CD4-positive, alpha-beta T cell treated with Interleukin-10 for 1 hour (primary cell): ENCODE results near the gene DNAJC27.
"Not testable (repeated sequence)": the region's sequence is repeated elsewhere in the genome, so short reads cannot be mapped to it uniquely, and the experiment has no call there.

ENCODE experiments used
- DNase-seq: peaks from one replicate; pipeline ENCODE4 v3.0.0-alpha.2; 2020

Gene DNAJC27

GRCh38 chr2:24971536-24972314 is at the start of gene DNAJC27:
Gene DNAJC27, minus strand, starts transcription at chr2:24971955. Its CDS starts 51 bp downstream, at chr2:24971904.
- peak; percentile 99 for DNase-seq

GRCh38 chr2:25018681-25019080 is 46.9 kb upstream of the DNAJC27 start:
- no peak for DNase-seq

GRCh38 chr2:25014631-25015030 is 42.9 kb upstream of the DNAJC27 start:
- DNase-seq, result no peak

GRCh38 chr2:25011342-25011741 is 39.6 kb upstream of the DNAJC27 start:
- DNase-seq, result not testable (repeated sequence)

DNA sequence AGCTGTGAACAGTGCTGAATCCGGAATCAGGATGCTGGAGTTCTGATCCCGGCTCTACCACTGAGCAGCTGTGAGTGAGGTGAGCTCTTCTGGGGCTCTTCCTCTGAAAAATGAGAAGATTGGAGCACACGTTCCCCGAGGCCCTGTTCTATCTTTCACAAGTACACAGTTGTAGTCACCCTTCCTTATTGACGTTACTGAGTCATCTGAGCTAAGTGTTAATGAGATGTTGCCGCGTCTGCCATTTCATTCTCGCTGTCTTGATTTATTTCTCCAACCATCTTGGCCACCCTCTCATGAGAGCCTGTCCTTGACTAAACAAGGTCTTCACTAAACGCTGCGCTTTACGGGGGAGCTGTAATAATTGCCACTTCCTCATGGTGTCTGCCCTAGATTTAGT is 38.2 kb upstream of the DNAJC27 start:
- DNase-seq, result no peak

DNA sequence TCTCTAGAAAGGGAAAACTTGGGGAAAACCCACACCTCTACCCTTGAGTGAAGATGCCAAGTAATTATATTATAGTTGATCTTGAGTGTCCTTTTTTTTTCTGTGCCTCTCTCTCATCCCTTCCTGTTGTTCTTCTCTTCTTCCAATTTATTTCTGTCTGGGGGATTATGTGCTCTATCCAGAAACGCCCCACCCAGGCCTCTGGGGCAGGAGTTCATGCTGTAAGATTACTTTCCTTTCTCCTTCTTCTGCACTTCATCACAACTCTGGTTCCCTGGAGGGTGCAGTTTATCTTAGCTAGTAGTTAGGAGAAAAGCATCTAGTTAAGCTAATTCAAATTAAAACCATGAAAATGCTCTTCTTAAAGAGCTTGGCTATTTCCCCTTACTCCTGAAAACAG is 30.3 kb upstream of the DNAJC27 start:
- no peak for DNase-seq

DNA sequence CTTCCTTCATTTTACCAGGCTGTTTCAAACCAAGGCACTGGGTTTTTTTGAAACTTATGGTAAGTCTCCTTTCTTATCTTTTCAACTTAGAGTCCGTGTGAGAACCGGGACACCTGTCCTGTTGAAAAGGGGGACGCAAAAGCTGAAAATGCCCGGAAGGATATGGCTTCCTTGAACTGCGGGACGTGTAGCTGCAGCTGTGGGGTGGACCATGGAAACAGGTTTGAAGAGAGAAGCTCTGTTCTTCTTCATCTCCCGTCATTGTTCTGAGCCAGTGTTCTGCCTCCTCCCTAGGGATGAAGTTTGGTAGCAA is 29.5 kb upstream of the DNAJC27 start:
- no peak for DNase-seq

GRCh38 chr2:25000503-25001324 is 29.0 kb upstream of the DNAJC27 start:
- DNase-seq, result no peak

DNA sequence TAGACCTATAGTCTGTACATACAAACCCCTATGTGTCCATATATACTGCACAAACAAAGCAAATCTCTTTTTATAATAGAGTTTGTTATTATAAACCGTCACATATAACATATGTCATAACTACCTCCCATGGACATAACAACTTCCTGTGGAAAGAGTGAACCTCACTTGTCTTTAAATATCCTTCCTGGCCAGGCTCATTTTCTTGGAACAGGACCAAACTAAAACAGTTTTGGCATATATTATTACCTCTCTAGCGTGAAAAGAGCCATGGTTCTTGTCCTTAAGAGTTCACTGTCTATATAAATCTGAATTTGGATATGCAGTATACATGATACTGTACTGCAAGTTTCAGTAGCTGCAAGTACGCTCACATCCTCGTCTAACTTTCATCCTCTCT is 28.3 kb upstream of the DNAJC27 start:
- no peak for DNase-seq

GRCh38 chr2:24999097-24999496 is 27.3 kb upstream of the DNAJC27 start:
- DNase-seq, result not testable (repeated sequence)

GRCh38 chr2:24994146-24994724 is 22.5 kb upstream of the DNAJC27 start:
- DNase-seq, result no peak

- DNase-seq, result no peak
Measured at GRCh38 chr2:24993406-24994145, 21.8 kb upstream of the DNAJC27 start.

- DNase-seq, result no peak
Measured at GRCh38 chr2:24986372-24986771, 14.6 kb upstream of the DNAJC27 start.

GRCh38 chr2:24985511-24985910 is 13.8 kb upstream of the DNAJC27 start:
- DNase-seq, result no peak

DNA sequence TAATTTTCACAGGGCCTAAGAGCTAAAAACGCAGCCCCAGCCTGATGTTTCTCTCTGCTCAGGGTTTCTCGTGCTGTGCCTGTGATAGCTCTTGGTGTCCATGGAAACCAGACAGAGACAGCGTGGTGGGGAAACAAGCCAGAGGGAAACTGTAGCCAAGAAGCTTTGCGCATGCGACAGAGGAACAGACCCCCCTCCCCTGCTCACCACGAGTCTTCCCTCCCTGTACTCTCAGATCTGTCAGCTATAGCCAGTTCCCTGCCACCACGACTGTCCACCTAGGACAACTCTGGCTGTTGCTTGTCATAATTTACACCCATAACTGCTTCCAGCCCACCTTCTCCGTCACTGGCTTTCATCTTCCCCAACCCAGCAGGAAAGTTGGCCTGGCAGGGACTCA is 13.2 kb upstream of the DNAJC27 start:
- no peak for DNase-seq

GRCh38 chr2:24981411-24982136 is 9.8 kb upstream of the DNAJC27 start:
- DNase-seq, result no peak

GRCh38 chr2:24978661-24979060 is 6.9 kb upstream of the DNAJC27 start:
- DNase-seq, result no peak

DNA sequence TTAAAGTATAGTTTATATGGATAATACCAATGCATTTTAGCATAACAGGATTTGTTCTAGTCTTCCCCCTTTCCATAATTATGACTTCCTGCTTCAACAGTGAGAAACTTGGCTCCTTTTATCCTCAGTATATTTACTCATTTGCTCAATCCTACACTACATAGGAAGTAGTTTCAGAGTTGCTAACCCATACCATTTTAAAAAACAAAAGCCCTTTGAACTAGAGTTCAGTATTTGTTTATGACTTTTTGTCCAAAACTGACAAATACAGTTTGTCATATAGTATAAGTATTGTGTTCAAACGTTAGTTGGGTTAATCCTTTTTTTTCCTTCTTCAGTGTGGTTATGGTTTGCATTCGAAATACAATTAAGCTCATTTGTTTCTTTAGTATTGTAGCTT is 5.9 kb upstream of the DNAJC27 start:
- no peak for DNase-seq

GRCh38 chr2:24973812-24974211 is 2.1 kb upstream of the DNAJC27 start:
- no peak for DNase-seq

DNA sequence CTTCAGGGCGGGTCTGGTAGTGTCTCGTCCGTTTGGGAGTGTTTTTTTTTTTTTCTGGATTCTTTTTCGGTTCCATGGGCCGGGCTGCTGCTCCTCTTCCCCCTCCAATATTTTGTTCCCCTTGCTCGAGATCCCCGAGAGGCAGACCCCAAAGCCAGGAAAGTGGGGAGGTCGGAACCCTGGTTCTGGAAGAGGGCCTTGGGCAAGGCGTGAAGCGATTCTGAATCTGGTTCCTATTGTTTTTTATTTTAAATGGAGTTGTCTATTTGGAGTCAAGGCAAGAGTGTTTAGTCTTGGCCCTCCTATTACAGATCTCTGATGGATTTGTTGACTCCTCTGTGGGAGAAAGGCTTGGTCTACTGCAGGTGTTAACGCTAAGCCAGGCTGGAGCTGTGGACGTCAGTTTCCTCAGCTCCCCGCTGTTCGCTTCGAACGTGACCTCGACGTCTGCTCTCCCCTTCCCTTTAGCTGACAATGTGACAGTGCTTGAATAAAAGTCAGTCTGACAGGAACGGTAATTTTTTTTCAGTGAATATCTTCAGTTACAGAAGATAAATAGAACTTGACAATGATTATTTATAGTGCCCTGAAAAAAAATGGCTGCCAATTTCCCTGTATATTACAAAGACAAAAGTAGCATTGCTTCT is 683 bp upstream of the DNAJC27 start:
- DNase-seq, result peak; percentile 62

- DNase-seq, result no peak
Measured at GRCh38 chr2:24971286-24971535, 544 bp downstream of the DNAJC27 start.
